IgD-negative memory B cell (primary cell): ENCODE data around the gene DKC1. TPM values are rescaled to one million over a fixed set of nuclear protein-coding genes. Genes with fewer than 3 reads are reported as not detected.

Experiments
- H3K27ac Mint-ChIP-seq, 3 donors: one replicate each; pipeline ENCODE4 v1.8.0; 2020 to 2022; ENCODE audit warnings: mild to moderate bottlenecking in 3 of 3, mixed read lengths in 3 of 3, moderate library complexity in 1 of 3
- H3K27me3 Mint-ChIP-seq: one replicate; pipeline ENCODE4 v1.8.0; 2021; ENCODE audit warnings: mixed read lengths
- H3K36me3 Mint-ChIP-seq: one replicate; pipeline ENCODE4 v1.8.0; 2020; ENCODE audit warnings: mild to moderate bottlenecking, mixed read lengths
- H3K4me1 Mint-ChIP-seq, 3 donors: one replicate each; pipeline ENCODE4 v1.8.0; 2020 to 2022; ENCODE audit warnings: mixed read lengths in 3 of 3, mild to moderate bottlenecking in 1 of 3
- H3K4me3 Mint-ChIP-seq, 4 donors: one replicate each; pipeline ENCODE4 v1.8.0; 2020 to 2022; ENCODE audit warnings: mild to moderate bottlenecking in 4 of 4, mixed read lengths in 4 of 4, moderate library complexity in 3 of 4
- H3K9me3 Mint-ChIP-seq, 3 donors: one replicate each; pipeline ENCODE4 v1.8.0; 2020 to 2021; ENCODE audit warnings: mixed read lengths in 3 of 3, mild to moderate bottlenecking in 1 of 3
- polyA plus RNA-seq: library from polyadenylated mRNA; unstranded; fragments of 300-500 nt; fragmentation: Illumina TruSeq; gene quantifications from one replicate; pipeline ENCODE4 v1.2.3, GENCODE V29; 2021

Gene DKC1
- 34.4 TPM for polyA plus RNA-seq

DNA sequence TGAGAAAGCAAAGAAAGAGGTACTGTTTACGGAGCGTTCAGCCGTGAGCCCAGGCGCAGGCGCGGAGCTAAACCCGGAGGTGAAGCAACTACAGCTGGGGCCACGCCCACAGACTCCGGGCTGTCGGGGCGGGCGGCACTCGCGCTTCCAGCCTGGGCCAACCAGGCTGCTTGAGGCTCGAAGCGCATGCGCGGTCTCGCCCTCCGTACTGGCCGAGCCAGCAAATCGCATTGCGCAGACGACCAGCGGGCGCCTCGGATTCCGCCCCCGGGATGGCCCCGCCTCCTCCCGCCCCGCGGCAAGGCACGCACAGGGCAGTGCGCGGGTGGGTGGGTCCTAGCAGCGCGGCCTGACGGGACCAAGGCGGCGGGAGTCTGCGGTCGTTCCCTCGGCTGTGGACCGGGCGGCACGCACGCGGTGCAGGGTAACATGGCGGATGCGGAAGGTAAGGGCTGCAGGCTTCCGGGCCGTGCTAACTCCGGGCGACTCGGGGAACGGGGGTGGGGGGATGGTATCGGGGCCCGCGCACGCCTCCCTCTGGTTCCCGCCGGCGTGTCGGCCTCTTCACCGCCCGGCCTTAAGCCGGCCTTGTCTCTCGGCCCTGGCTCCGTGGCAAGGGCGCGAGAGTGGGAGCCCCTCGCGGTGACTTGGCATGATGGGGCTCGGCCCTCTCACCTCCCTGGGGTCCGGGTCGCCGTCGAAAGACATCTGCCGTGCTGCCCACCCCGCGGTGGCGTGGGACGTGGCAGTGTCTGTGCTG, at the start of gene DKC1:
Gene DKC1 (plus strand): TSS at position 328 of the 760 bp plus-strand sequence. CDS start 102 bp downstream, at position 430.
- Mint-ChIP-seq H3K4me3 (peak within 1 kb of the TSS; percentile 87 to 92 (median 91)), H3K4me1 (peaks cover 0 to 11% (median 3%) of the 10 kb centered on the region in 3 donors), H3K9me3 (no peaks in the 10 kb centered on the region), H3K27ac (peak within 1 kb of the TSS; percentile 83 to 96 (median 87)), H3K36me3 (no peaks in the 10 kb centered on the region), H3K27me3 (no peaks in the 10 kb centered on the region)

DNA sequence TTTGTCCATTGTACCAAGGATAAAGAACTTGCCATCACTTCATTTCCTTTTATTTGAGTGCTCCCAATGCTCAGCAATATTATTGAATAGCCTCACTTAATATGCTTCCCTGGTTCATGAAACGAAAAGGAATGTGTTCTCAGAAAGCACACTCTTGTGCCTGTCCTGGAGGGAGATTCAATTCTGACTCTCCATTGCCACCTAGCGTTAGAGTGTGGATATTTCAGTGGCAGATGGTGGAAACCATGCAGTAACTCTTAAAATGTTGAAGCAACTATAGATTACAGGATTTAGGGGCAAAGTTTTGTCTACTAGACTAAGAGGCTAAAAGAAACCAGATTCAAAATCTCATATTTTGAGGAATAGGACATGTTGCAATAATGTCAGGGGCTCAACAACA, 47.7 kb upstream of the DKC1 start:
- peaks cover 2% of the 10 kb centered on the region for H3K27me3 Mint-ChIP-seq
- H3K4me3 Mint-ChIP-seq, result no peak overlapping the region
- H3K36me3 Mint-ChIP-seq, result no peaks in the 10 kb centered on the region
- no peaks in the 10 kb centered on the region for H3K9me3 Mint-ChIP-seq
- peaks cover 25 to 38% (median 29%) of the 10 kb centered on the region in 3 donors for H3K4me1 Mint-ChIP-seq
- H3K27ac Mint-ChIP-seq, result no peak overlapping the region

DNA sequence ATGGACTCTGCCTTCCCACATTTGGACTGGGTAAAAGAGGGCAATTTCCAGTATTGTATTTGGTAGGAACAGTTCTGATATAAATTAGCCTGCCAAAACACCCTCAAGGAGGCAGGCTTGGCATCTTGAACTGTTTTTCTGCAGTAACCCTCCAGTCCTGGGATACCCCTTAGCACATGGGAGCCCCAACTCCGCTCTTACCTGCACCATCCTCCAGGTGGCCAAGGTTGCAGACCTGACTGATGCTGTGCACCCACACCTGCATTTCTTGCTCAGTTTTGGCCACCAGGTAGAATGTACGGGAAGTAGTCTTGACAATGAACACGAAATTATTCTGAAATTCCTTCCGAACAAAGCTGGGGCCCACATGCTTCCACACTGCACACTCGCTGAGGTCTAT, 46.8 kb upstream of the DKC1 start:
- no peaks in the 10 kb centered on the region for H3K9me3 Mint-ChIP-seq
- no peaks in the 10 kb centered on the region for H3K36me3 Mint-ChIP-seq
- H3K27ac Mint-ChIP-seq, result no peak overlapping the region
- H3K27me3 Mint-ChIP-seq, result peaks cover 2% of the 10 kb centered on the region
- peaks cover 25 to 41% (median 29%) of the 10 kb centered on the region in 3 donors for H3K4me1 Mint-ChIP-seq
- no peak overlapping the region for H3K4me3 Mint-ChIP-seq

DNA sequence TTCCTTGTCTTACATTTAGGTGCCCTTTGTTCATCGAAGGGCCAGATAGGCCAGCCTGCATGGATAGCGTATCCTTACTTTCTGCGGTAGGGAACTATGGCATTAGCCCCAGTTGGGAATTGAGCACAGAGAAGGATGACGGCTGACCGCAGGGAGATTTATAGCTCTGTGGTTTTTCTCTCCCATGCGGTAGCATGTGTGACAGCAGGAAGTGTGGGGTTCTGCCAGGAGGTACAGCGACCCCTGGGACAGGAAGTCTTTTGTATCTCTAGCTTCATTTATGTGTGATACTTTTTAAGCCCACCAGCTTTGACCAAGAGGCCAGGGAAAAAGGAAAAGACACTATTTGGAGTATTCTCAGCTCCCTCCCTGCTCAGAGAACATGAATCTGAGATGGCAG, 44.8 kb upstream of the DKC1 start:
- H3K4me3 Mint-ChIP-seq, result peak overlapping the region in 2 of 4 donors; percentile 61 to 83
- H3K4me1 Mint-ChIP-seq, result peaks cover 25 to 39% (median 29%) of the 10 kb centered on the region in 3 donors
- peak overlapping the region in 2 of 3 donors; percentile 9 to 87 for H3K27ac Mint-ChIP-seq

DNA sequence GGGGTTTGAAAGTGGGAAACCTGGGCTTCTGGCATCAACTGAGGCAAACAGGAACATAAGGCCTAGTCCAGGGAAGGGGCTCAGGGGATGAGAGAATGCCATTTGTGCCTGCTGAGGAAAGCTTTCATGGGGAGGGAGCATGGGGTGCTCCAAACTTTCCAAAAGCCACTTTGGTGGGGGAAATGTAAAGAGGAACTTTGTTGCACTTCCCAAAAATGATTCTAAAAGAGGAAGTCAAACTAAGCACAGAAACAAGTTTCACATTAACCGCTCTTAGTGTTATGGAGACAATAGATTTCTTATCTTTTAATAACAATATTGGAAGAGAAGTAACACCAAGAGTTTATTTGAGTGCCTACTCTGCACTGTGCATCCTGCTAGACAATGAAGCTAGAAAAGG, 44.0 kb upstream of the DKC1 start:
- Mint-ChIP-seq H3K27me3 (peaks cover 2% of the 10 kb centered on the region), H3K36me3 (no peaks in the 10 kb centered on the region), H3K4me3 (peak overlapping the region in 3 of 4 donors; percentile 42 to 84 (median 76)), H3K9me3 (peaks cover 0 to 2% (median 1%) of the 10 kb centered on the region in 3 donors), H3K4me1 (peaks cover 22 to 39% (median 29%) of the 10 kb centered on the region in 3 donors), H3K27ac (peak overlapping the region in 2 of 3 donors; percentile 40 to 87)

More for the DNA sequence above, 44.8 kb upstream of the DKC1 start:
- Mint-ChIP-seq H3K27me3 (peaks cover 2% of the 10 kb centered on the region), H3K36me3 (no peaks in the 10 kb centered on the region), H3K9me3 (peaks cover 0 to 2% (median 1%) of the 10 kb centered on the region in 3 donors)

DNA sequence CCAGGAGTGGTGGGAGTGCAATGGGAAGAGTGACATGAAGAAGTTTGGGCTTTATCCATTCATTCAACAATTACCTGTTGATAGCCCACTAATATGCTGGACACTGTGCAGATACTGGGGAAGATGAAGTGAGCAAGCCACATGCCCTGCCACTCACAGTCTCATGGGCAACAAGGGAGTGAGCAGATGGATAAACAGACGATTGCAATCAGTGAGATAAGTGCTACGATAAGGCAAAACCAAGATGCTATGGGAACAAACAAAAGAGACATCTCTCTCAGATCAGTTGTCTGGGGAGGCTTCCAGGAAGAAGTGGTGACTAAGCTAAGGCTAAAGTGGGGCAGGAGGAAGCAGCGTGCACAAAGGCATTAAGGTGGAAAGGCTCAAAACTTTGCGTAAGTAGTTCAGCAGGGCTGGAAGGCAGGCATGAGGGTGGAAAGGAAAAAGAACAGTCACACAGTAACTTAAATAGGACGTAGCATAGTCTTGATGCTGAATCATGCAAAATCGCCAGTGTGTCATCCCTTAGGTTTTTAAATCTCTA, 43.5 kb upstream of the DKC1 start:
- Mint-ChIP-seq H3K27me3 (peaks cover 2% of the 10 kb centered on the region), H3K4me1 (peaks cover 22 to 42% (median 29%) of the 10 kb centered on the region in 3 donors), H3K36me3 (no peaks in the 10 kb centered on the region), H3K27ac (peak overlapping the region in 2 of 3 donors; percentile 29 to 87), H3K9me3 (peaks cover 0 to 2% (median 1%) of the 10 kb centered on the region in 3 donors), H3K4me3 (peak overlapping the region in 2 of 4 donors; percentile 76 to 84)

DNA sequence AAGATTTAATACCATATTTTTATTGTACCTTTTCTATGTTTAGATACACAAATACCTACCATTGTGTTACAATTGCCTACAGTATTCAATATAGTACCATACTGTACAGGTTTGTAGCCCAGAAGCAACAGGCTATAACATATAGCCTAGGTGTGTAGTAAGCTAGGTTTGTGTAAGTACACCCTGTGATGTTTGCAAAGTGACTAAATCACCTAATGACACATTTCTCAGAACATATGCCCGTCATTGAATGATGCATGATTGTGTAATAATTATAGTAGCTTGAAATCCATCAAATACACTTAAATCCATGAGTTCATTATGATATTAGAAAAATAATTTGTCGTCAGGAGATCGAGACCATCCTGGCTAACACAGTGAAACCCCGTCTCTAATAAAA, 42.6 kb upstream of the DKC1 start:
- Mint-ChIP-seq H3K4me1 (peaks cover 20 to 41% (median 32%) of the 10 kb centered on the region in 3 donors), H3K36me3 (no peaks in the 10 kb centered on the region), H3K27me3 (peaks cover 2% of the 10 kb centered on the region), H3K27ac (no peak overlapping the region), H3K9me3 (peaks cover 0 to 2% (median 1%) of the 10 kb centered on the region in 3 donors), H3K4me3 (no peak overlapping the region)

DNA sequence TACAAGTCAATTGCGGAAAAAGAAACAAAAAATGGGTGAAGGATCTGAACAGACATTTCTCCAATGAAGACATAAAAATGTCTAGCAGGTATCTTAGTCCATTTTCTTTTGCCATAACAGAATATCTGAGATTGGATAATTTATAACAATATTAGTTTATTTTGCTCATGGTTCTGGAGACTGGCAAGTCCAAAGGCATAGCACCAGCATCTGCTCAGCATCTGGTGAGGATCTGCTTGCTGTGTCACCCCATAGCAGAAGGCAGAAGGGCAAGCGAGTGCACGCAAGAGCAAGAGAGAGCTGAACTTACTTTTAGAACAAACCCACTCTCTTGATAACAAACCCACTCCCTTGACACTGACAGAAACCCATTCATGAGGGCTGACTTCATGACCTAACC, 41.5 kb upstream of the DKC1 start:
- Mint-ChIP-seq H3K4me1 (peaks cover 21 to 42% (median 37%) of the 10 kb centered on the region in 3 donors), H3K4me3 (no peak overlapping the region), H3K27ac (peak overlapping the region in 1 of 3 donors; percentile 46)

DNA sequence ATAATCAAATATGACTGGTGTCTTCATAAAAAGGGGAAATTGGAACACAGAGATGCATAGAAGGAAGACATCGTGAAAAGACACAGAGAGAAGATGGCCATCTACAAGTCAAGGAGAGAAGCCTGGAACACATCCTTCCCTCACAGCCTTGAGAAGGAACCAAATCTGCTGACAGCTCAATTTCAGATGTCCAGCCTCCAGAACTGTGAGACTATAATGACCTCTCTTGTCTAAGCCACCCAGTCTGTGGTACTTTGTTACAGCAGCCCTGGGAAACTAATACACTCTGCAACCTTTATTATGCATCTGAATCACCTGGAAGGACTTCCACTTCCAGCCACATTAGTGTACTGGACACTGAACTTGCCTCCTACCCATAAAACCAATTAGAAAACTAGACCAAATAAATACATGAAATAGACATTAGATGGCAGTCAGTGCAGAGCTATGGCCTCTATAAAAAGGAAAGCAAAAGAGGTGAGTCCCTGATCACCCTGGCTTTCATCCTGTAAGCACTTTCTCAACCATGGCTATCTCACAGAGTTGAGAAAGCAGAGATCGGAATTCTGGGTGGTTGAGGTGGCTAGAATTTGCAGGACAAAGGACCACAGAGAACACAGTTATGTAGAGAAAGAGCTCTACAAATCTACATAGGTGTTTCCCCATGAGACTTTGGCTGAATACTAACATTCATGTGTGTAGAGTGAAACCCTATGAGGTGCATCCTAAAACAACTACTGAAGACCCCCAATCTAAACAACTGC, 37.5 kb upstream of the DKC1 start:
- Mint-ChIP-seq H3K27me3 (no peaks in the 10 kb centered on the region), H3K4me1 (peaks cover 4 to 13% (median 13%) of the 10 kb centered on the region in 3 donors), H3K9me3 (peaks cover 0 to 2% (median 1%) of the 10 kb centered on the region in 3 donors), H3K4me3 (no peak overlapping the region), H3K36me3 (no peaks in the 10 kb centered on the region), H3K27ac (peak overlapping the region in 1 of 3 donors; percentile 7)

More for the DNA sequence above, 41.5 kb upstream of the DKC1 start:
- no peaks in the 10 kb centered on the region for H3K36me3 Mint-ChIP-seq
- H3K27me3 Mint-ChIP-seq, result peaks cover 2% of the 10 kb centered on the region
- peaks cover 0 to 2% (median 1%) of the 10 kb centered on the region in 3 donors for H3K9me3 Mint-ChIP-seq

DNA sequence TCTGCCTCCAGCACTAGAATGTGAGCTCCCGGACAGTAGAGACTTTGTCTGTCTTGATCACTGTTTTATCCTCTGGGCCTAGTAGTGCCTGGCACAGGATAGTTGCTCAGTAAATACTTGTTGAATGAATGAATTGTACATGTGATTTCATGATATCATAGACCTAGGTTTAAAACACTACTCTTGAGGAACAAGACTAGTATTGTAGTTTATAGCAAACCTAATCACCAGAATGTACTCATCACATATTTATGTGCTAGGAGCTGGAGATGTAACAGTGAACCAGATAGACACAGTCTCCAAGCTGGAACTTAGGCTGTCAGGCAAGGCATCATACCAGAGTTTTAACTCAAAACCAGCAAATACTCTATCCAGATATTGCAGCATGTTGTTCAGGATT, 35.2 kb upstream of the DKC1 start:
- H3K27ac Mint-ChIP-seq, result no peak overlapping the region
- no peak overlapping the region for H3K4me3 Mint-ChIP-seq
- no peaks in the 10 kb centered on the region for H3K9me3 Mint-ChIP-seq

DNA sequence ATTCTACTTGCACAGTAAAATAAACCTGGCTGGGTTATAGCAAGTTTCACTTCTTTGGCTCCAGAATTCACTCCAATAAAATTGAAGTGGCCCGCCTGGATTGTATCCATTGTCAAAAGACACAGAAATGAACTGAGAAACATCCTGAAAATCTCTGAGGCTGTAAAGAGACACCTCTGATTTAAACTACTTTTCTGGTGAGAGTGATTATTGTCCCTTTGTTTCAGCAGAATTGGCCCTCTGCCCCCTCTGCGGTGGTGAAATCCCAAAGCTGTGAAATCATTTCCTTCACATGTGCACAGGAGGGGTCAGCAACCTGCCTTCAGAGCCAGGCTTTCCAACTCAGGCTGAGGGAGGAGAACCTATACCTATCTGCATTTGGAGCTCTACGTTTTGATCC, 34.8 kb upstream of the DKC1 start:
- Mint-ChIP-seq H3K36me3 (no peaks in the 10 kb centered on the region), H3K27me3 (no peaks in the 10 kb centered on the region), H3K4me3 (no peak overlapping the region), H3K4me1 (peaks cover 6 to 15% (median 13%) of the 10 kb centered on the region in 3 donors), H3K9me3 (no peaks in the 10 kb centered on the region), H3K27ac (no peak overlapping the region)

More for the DNA sequence above, 35.2 kb upstream of the DKC1 start:
- no peaks in the 10 kb centered on the region for H3K27me3 Mint-ChIP-seq
- peaks cover 4 to 13% (median 11%) of the 10 kb centered on the region in 3 donors for H3K4me1 Mint-ChIP-seq
- H3K36me3 Mint-ChIP-seq, result no peaks in the 10 kb centered on the region

DNA sequence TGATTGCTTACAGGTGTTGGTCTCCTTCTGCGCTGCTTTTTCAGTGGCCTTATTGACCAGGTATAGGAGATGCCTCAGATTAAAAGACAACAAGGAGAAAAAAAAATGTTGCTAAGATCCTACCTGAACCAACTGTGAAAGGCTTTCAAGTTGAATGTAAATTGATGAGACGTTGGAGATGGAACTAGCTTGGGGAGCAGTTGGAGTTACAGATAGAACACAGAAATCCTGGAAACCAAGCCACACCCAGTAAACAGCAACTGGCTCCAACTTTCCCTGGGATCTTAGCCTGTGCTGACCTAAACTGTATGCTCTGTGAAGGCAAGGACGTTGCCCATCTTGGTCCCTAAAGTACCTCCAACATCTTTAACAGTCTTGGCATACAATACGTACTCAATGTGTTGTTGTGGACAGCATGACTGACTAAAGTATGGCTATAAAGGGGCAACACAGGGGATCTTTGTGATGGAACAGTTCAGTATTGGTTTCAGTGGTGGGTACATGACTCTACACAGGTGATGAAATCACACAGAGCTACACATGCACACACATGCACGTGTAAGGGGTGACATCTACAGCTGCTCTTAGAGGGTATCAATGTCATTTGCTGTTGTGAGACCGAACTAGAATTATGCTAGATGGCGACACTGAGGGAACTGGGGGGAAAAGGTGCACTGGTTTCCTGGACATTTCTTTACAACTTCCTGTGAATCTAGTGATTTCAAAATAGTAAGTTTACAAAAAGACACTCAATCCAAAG, 34.1 kb upstream of the DKC1 start:
- H3K9me3 Mint-ChIP-seq, result no peaks in the 10 kb centered on the region
- no peaks in the 10 kb centered on the region for H3K36me3 Mint-ChIP-seq
- no peak overlapping the region for H3K4me3 Mint-ChIP-seq
- no peaks in the 10 kb centered on the region for H3K27me3 Mint-ChIP-seq
- no peak overlapping the region for H3K27ac Mint-ChIP-seq
- H3K4me1 Mint-ChIP-seq, result peaks cover 7 to 17% (median 13%) of the 10 kb centered on the region in 3 donors

DNA sequence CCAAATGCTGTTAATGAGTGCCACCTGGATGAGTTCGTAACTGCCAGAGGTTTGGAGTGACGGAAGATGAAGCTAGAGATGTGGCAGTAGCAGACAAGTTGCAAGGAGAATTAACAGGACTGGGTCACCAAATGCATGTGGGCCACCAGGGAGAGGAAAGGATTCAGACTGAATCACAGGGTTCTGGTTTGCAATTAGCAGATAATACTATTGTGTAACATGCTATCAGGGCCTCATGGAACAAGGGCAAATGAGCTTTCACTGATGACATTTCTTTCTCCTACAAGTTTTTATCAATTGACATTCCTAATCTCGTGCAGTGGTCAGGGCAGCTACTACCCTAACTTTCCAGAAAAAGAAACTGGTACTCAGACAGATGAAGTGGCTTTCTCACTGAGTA, 33.2 kb upstream of the DKC1 start:
- H3K36me3 Mint-ChIP-seq, result no peaks in the 10 kb centered on the region
- peaks cover 2% of the 10 kb centered on the region for H3K27me3 Mint-ChIP-seq
- H3K4me1 Mint-ChIP-seq, result peaks cover 7 to 22% (median 20%) of the 10 kb centered on the region in 3 donors
- no peak overlapping the region for H3K27ac Mint-ChIP-seq
- no peaks in the 10 kb centered on the region for H3K9me3 Mint-ChIP-seq
- H3K4me3 Mint-ChIP-seq, result no peak overlapping the region

DNA sequence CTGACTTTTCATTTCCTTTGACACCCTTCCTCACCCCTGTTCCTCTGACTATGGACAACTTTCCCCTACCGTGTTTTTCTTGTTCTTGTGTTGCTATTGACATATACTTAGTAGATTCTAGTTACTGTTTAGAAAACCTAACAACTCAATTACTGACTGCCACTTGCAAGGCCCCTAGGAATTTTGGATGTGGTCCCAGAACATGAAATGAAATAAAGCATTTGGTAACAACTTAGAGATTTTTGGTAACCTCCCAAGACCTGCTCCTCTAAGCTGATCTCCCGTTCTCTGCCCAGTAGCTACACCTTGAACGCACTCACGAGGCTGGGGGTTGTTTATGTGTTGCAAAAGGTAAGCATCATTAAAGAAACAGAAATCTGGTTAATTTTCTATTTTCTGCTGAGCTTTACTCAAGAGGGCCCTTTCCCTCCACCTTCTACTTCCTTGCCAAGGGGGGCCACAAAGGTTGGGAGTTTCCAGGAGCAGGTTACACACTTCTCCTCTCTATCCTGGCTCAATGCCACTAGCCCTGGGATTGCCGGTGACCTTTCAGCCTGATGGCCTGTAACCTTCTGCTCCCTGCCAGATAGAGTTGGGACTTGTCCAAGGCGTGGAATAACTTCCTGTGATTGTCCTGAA, 32.3 kb upstream of the DKC1 start:
- Mint-ChIP-seq H3K27me3 (peaks cover 3% of the 10 kb centered on the region), H3K4me3 (no peak overlapping the region), H3K4me1 (peaks cover 6 to 27% (median 12%) of the 10 kb centered on the region in 3 donors), H3K36me3 (no peaks in the 10 kb centered on the region), H3K27ac (peak overlapping the region in 1 of 3 donors; percentile 60), H3K9me3 (no peaks in the 10 kb centered on the region)
